UCSD-AML1 (cell line): ENCODE data around the gene RBBP6.

Experiments
- DNase-seq: peaks from one replicate; lab custom pipeline; 2025; ENCODE audit not compliant: unreplicated experiment; lab: John Stamatoyannopoulos, UW

Gene RBBP6

DNA sequence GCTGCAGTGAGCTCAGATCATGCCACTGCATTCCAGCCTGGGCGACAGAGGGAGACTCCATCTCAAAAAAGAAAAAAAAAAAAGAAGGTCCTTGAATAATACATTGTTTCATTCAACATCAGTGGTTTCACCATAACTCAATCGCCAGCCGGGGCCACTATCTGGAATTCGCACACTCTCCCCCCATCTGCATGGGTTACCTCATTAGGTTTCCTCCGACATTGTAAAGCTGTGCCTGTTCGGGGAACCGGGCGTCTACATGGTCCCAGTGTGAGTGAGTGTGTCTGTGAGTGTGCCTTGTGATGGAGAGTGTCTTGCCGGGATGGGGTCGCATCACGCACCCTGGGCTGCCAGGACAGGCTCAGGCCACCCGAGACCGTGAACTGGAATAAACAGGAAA, 16.6 kb upstream of the RBBP6 start:
- DNase-seq, result no peak

DNA sequence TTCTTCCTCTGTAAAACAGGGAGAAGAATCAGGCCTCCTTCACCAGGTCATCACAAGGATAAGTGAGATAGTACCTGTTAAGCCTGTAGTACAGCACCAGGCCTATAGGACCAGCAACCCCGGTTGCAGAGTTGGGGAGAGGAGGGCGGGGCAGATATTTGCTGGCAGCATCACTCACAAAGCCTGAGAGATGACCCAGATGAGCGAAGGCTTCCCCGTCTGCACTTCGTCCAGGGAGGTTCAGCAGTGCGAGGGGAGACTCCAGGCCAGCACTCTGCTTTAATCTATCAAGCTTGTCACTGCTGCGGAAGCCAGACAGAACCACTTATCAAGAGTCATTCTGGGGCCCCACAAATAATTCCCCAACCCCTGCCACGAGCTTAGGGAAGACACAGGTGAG, 15.8 kb upstream of the RBBP6 start:
- no peak for DNase-seq

DNA sequence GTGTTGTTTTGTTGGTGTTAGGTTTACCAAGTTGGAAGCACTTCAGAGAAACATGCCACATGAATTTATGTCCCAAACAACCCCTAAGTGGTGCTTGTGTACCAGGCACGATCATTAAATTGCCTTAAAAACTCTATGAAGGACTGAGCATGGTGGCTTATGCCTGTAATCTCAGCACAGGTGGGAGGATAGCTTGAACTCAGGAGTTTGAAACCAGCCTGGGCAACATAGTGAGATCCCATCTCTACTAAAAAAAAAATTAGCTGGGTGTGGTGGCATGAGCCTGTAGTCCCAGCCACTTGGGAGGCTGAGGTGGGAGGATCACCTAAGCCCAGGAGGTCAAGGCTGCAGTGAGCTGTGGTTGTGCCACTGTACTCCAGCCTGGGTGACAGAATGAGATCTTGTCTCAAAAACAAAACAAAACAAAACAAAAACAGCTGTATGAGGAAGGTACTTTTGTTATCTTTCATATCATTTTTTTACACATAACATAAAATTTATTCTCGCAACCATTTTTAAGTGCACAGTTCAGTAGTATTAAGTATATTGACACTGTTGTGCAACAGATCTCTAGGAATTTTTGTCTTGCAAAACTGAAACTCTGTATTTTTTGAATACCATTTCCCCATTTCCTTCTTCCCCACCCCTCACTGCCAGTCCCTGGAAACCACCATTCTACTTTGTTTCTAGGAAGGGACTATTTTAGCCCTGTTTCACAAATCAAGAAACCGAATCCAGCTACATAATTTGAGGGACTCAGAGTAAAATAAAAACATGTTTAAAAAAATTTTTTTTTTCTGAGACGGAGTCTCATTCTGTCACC, 14.3 kb upstream of the RBBP6 start:
- no peak for DNase-seq

- no peak for DNase-seq
Observed at GRCh38 chr16:24525970-24526559, 13.3 kb upstream of the RBBP6 start.

DNA sequence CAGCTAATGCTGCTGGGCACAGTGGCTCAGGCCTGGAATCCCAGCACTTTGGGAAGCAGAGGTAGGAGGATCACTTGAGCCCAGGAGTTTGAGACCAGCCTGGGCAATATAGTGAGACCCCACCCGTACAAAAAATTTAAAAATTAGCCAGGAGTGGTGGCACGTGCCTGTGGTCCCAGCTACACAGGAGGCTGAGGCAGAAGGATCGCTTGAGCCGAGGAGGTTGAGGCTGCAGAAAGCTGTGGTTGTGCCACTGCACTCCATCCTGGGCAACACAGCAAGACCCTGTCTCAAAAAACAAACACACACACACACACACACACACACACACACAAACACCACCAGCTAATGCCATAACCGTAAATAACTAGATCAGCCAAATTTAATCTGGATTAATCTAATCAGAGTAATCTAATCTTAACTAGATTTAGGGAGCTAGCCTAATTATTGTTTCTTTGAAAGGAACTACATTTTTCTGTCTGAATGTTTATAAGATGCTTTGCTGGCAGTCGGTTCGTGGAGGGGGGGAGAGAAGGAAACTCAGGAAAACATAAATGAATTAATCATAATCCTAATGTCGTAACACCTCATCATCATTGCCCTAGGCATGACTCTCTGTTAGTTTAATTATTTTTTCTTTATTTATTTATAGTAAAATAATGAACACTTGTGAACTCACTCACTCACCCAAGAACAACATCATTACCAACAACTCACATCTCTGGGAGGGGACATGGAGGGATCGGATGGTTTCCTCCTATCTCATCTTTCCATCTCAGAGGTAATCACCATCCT, 12.5 kb upstream of the RBBP6 start:
- DNase-seq, result no peak

DNA sequence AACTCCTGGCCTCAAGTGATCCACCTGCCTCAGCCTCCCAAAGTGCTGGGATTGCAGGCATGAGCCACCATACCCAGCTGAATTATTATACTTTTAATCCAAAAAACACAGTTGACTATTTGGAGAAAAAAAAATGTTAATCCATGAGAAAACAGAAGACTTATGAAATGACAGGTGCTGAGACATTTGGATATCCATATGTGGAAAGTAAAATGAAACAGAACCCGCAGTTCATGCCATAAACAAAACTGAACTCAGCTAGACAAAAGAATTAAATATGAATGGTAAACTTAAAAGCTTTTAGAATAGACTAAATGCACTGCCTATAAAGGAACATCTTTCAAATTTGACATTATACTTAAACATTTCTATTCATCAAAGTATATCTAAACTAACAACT, 8.2 kb upstream of the RBBP6 start:
- no peak for DNase-seq

- DNase-seq, result no peak
Observed at GRCh38 chr16:24534620-24535019, 4.7 kb upstream of the RBBP6 start.

DNA sequence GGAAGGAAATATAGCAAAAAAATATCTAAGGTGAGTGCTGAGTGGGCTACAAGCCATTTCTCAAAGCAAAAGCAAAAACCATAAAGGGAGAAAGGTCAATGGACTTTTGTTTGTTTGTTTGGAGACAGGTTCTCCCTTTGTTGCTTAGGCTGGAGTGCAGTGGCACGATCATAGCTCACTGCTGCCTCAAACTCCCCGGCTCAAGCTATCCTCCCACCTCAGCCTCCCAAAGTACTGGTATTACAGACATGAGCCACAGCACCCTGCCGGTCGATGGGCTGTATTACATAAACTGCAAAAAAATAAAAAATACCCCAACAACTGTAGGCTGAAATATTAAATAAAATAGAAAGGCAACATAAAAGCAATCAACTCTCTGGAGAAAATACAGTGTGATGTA, 3.5 kb upstream of the RBBP6 start:
- no peak for DNase-seq

GRCh38 chr16:24536671-24537070, 2.7 kb upstream of the RBBP6 start:
- no peak for DNase-seq

- no peak for DNase-seq
Observed at GRCh38 chr16:24537474-24538337, 1.7 kb upstream of the RBBP6 start.

DNA sequence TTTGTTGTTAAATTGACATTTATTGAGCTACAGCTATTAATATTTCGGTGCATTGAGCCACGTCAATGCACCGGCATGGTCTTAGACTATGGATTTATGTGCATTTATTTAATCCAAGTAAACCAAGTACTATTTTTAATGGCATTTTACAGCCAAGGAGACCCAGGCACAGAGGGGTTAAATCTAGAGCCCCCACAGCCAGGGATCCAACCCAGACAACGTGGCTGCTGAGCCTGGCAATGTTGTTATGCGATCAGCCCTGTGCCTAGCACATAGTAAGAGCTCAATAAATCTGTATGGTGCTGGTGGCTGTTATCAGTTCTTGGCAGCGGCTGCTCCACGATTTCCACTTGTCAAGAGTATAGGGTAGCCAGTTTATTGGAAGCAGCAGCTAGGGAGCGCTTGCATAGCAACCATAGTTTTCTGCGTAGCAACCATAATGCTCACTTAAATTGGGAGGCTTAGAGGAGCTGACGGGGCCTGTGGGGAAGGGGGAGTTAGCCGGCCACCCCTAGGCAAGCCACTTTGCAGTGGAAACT, 541 bp upstream of the RBBP6 start:
- DNase-seq, result no peak

DNA sequence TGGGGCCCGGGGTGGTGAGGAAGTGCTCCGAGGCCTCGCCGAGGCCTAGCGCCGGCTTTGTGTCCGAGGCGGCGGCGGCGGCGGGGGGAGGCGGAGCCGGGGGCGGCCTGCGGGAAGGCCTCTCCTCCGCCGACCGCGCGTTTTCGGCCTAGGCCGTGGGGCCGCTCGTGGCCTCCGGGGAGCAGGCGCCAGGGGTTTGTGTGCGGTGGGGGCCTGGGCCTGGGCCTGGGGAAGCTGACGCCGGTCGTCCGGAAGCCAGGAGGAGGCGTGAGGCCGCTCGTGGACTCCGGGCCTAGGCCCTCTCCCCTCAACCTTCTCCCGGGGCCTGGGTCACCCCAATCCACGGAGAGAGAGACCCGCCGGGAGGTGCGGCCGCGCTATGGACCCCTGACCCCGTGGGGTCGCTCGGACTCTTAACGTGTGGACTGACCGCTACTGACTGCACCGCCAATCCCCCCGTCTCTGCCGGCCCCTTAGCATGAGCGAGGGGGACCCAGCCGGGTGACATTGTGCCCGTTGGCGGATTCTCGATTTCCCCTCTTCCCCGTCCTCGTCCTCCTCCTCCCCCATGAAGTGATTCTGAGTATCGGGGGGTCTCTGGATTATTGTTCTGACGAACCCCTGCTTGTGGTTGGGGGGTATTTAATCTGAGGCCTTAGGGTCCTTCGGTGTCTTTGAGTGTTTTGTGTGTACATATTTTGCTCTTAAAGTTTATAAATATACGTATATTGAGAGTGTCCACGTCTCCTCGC, 660 bp downstream of the RBBP6 start:
- peak; percentile 74 for DNase-seq

DNA sequence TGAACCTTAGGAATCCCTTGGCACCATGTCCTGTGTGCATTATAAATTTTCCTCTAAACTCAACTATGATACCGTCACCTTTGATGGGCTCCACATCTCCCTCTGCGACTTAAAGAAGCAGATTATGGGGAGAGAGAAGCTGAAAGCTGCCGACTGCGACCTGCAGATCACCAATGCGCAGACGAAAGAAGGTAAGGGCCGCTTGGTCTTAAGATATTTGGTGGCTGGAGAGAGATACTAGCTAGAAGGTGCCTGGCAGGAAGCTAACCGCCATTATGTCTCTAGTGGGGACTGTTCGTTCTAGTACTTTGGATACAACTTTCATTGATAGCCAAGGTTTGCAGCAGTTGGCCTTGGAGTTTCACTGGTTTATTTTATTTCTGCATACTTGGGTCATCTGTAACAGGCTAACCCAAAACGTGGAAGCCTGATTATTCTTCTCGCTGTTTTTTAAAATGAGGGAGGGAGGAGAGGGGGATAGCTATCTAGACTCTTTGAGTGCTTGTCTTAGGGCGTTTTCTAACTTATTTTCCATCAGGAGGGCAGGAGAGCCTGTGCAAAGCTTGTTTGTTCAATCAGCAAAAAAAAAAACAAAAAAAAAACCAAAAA, 1.3 kb downstream of the RBBP6 start:
- peak; percentile 29 for DNase-seq

- DNase-seq, result no peak
Observed at GRCh38 chr16:24541233-24541933, 2.0 kb downstream of the RBBP6 start.

GRCh38 chr16:24543949-24544348, 4.6 kb downstream of the RBBP6 start:
- no peak for DNase-seq

DNA sequence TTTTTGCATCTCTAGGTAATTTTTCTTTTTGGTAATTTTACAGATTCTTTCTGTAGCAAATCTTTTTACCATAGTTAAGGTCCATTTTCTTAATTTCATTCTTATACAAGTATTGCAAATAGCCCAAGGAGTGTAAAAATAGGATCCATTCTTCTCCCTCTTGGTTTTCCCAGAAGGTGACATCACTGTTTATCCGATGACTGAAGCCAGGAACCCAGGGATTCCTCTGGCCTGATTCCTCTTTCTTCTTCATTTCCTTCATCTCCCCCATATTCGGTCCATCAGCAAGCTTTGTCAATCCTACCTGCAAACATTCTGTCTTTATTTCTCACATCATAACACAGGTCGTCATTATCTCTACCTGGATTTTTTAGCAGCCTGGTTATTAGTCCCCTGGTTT, 5.3 kb downstream of the RBBP6 start:
- DNase-seq, result no peak

DNA sequence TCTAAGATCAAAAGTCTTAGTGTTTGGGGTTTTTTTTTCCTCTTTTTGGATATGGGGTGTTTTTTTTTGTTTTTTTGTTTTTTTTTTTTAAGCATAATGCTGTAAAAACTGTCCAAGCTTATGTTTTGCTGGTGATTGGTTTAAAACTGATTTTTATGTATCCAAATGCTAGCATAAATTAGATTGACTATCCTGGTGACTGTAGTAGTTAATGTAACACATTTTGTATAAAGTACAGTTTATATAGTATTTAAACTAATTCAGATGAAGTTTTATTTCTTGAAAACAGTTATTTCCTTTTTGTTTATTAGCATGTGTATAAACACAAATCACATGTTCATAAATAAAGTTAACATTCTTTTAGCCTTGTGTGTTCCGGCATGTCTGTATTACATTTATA, 10.9 kb downstream of the RBBP6 start:
- no peak for DNase-seq

- no peak for DNase-seq
Observed at GRCh38 chr16:24552705-24553246, 13.4 kb downstream of the RBBP6 start.

DNA sequence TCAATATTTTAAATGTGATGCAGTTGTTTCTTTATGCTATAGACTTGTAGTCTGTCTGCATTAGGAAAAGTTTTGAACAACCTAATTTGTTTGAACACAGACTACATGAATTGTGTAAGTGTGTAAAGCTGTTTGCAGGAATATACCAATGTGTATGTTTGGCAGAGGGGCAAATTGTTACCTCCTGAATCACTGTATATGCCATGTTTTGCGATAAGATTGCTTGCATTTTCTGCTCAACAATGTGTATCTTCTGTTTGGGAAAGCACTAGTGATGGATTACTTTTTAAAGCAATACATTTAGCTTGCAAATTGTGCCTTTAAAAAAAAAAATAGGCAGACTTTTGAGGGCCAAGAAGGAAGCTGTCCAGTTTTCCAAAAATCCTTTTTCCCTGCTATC, 14.6 kb downstream of the RBBP6 start:
- DNase-seq, result no peak
